PC-3 (cell line): ENCODE data around the gene SYMPK.

Experiments used
- EZH2 ChIP-seq: fragments of 300-600 bp; sonication (generic); IDR thresholded peaks from one replicate; pipeline ENCODE4 v1.6.1; 2017; ENCODE audit warnings: antibody characterized with exemption, mild to moderate bottlenecking, low read length; ENCODE audit not compliant: unreplicated experiment
- EZH2phosphoT487 ChIP-seq: fragments of 300-600 bp; sonication (generic); IDR thresholded peaks from 2 replicates; pipeline ENCODE4 v1.6.1; 2018; ENCODE audit warnings: mild to moderate bottlenecking, antibody characterized with exemption, low read length, borderline replicate concordance

DNA sequence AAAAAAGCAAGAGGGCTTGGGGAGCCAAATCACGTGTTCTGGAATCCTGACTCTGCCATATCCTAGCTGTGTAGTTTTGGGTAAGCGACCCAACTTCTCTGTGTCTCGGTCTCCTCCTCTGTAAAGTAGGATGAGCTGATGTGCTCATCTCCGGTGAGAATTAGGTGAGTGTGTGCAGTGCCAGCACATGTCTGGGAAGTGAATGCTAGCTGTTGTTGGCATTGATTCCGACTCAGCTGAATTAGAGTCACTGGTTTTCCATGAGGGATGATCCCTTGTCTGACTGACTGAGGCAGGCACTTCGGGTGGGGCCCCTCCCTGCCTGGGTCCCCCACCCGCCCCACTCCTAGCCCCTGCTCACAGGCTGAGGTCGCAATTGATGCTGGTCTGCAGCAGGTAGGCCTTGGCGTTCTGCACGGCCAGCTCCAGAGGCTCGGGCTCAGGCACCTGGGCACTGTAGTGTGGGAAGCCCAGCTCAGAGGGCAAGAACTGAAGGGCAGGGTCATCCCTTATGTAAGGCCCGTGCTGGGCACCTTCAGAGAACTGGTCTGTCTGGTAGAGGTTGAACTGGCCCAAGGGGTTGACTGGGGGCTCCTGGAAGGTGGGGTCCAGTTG is 48.7 kb downstream of the SYMPK start:
- no peak for TF ChIP-seq EZH2
- TF ChIP-seq EZH2phosphoT487: no peak
